ENCODE results near the gene METTL21A.

- TF ChIP-seq CTCF (IDR thresholded peaks at IDR 0.05; ENCODE audit: poor library complexity, severe bottlenecking) = no peak
- TF ChIP-seq EZH2 (IDR thresholded peaks at IDR 0.05; ENCODE audit: borderline replicate concordance, insufficient read depth, low read length, poor library complexity, severe bottlenecking) = no peak
- TF ChIP-seq EP300 (conservative IDR thresholded peaks at IDR 0.05; ENCODE audit: poor library complexity, severe bottlenecking) = no peak
- TF ChIP-seq POLR2AphosphoS5 (IDR thresholded peaks at IDR 0.05) = no peak
- no peak for TF ChIP-seq MXI1 (conservative IDR thresholded peaks at IDR 0.05; ENCODE audit: poor library complexity, severe bottlenecking)
- TF ChIP-seq RAD21 (conservative IDR thresholded peaks at IDR 0.05) = no peak
- no peak for TF ChIP-seq TAF1 (IDR thresholded peaks at IDR 0.05; ENCODE audit: low read depth)
- no peak for TF ChIP-seq REST (IDR thresholded peaks at IDR 0.05; ENCODE audit: borderline replicate concordance)
- no peak for TF ChIP-seq SMC3 (conservative IDR thresholded peaks at IDR 0.05; ENCODE audit: poor library complexity)
These were observed 8.5 kb upstream of the METTL21A start for GRCh38 chr2:207633686-207634085.

All from neural cell (in vitro differentiated cells).